ENCODE data around the gene SH3BP4. TPM values are rescaled to one million over a fixed set of nuclear protein-coding genes. Genes with fewer than 3 reads are reported as not detected.

Gene SH3BP4
- total RNA-seq, 1 donor from 2014 or later: 49.5 TPM

DNA sequence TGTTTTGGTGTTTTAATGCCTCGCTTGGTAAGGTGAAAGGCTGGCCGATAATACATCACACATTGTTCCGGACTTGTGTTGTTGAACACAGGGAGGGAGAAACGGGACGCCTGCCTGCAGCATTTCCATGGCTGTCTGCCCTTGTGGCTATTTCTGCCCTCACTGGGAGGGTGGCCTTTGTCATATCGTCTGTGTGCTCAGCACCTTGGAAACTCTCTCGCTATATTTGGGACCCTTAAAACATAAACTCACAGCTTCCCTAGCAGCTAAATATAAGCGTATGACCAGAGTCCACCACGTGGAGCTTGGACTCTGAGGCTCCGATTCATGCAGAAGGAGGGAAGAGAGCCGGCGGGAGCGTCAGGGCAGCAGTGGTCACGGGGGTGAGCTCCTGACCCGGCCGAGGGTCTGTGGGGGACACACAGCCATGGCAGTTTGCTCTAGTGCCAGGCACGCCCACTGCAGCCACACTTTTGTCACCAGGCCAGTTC is 111.7 kb downstream of the SH3BP4 start:
- Mint-ChIP-seq H3K27ac (no peak overlapping the region), H3K9me3 (no peaks in the 10 kb centered on the region), H3K4me3 (no peak overlapping the region), H3K36me3 (peaks cover 4% of the 10 kb centered on the region), H3K4me1 (ENCODE audit: unreplicated experiment) (peaks cover 13% of the 10 kb centered on the region), H3K27me3 (no peaks in the 10 kb centered on the region)
- DNase-seq (ENCODE audit: extremely low spot score, unreplicated experiment): no peak
- TF ChIP-seq, protein P1, sequence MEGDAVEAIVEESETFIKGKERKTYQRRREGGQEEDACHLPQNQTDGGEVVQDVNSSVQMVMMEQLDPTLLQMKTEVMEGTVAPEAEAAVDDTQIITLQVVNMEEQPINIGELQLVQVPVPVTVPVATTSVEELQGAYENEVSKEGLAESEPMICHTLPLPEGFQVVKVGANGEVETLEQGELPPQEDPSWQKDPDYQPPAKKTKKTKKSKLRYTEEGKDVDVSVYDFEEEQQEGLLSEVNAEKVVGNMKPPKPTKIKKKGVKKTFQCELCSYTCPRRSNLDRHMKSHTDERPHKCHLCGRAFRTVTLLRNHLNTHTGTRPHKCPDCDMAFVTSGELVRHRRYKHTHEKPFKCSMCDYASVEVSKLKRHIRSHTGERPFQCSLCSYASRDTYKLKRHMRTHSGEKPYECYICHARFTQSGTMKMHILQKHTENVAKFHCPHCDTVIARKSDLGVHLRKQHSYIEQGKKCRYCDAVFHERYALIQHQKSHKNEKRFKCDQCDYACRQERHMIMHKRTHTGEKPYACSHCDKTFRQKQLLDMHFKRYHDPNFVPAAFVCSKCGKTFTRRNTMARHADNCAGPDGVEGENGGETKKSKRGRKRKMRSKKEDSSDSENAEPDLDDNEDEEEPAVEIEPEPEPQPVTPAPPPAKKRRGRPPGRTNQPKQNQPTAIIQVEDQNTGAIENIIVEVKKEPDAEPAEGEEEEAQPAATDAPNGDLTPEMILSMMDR (conservative IDR thresholded peaks at IDR 0.05): no peak

DNA sequence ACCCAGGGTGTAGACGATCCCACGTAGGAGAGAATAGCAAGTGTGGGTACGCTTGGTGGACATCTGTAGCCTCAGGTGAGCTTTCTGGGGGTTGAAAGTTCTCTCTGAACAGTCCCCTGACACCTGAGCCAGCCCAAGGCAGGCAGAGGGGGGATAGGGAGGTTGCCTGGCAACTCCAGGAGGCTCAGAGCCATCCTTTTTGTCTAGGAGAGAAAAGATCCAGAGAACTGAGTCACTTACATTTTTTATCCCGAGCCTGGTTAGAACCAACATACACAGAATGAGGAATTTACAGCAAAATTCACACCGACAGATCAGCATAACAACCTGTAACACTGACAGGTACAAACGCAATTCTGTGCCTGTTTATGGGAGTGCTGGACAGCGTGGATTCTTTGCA is 113.2 kb downstream of the SH3BP4 start:
- Mint-ChIP-seq H3K27ac (no peak overlapping the region), H3K9me3 (peaks cover 7% of the 10 kb centered on the region), H3K36me3 (no peaks in the 10 kb centered on the region), H3K4me3 (no peak overlapping the region), H3K4me1 (ENCODE audit: unreplicated experiment) (peaks cover 17% of the 10 kb centered on the region), H3K27me3 (no peaks in the 10 kb centered on the region)
- TF ChIP-seq, protein P1 (conservative IDR thresholded peaks at IDR 0.05): no peak
- no peak for DNase-seq (ENCODE audit: extremely low spot score, unreplicated experiment)

DNA sequence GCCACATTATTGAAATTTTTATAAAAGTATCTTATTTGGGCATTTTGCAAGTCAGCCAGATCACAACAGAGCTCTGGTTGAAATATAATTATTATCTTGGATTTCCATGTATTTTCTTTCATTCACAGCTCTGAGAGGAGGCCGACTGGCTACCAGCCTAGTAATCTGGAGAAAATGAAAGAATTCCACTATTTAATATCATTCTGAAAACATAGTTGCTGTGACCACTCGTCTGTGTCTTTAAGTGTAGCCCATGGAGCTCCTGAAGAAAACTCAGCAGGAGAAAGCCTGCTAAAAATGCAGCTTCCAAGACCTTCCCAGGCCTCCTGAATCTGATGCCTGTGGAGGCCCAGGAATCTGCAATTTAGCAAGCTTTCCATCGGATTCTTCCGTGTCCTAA is 114.7 kb downstream of the SH3BP4 start:
- Mint-ChIP-seq H3K36me3 (no peaks in the 10 kb centered on the region), H3K27me3 (no peaks in the 10 kb centered on the region), H3K4me1 (ENCODE audit: unreplicated experiment) (peaks cover 23% of the 10 kb centered on the region), H3K27ac (no peak overlapping the region), H3K9me3 (peaks cover 21% of the 10 kb centered on the region), H3K4me3 (no peak overlapping the region)
- TF ChIP-seq, protein P1 (conservative IDR thresholded peaks at IDR 0.05): no peak
- DNase-seq (ENCODE audit: extremely low spot score, unreplicated experiment): no peak

DNA sequence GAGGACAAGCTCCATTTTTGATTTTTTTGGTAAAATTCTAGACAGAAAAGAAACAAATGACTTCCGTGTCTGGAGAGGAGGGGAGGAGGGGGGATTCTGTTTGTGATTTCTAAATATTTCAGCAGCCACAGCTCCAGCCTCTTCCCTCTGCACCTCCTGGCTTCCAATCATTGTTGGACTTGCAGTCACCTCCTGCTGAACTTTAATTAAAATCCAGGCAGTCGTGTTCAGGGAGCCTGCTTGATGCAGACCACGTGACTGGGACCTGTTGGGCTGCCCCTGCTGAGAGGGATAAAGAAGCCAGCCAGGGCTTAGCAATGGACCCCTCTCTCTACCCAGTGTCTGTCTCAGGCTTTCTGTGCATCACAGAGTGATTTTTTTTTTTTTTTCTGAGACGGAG is 115.1 kb downstream of the SH3BP4 start:
- no peak for DNase-seq (ENCODE audit: extremely low spot score, unreplicated experiment)
- no peaks in the 10 kb centered on the region for H3K36me3 Mint-ChIP-seq
- TF ChIP-seq, protein P1 (conservative IDR thresholded peaks at IDR 0.05): no peak
- no peaks in the 10 kb centered on the region for H3K27me3 Mint-ChIP-seq
- no peak overlapping the region for H3K27ac Mint-ChIP-seq
- H3K4me1 Mint-ChIP-seq (ENCODE audit: unreplicated experiment): peaks cover 23% of the 10 kb centered on the region
- H3K4me3 Mint-ChIP-seq: no peak overlapping the region
- H3K9me3 Mint-ChIP-seq: peaks cover 23% of the 10 kb centered on the region

DNA sequence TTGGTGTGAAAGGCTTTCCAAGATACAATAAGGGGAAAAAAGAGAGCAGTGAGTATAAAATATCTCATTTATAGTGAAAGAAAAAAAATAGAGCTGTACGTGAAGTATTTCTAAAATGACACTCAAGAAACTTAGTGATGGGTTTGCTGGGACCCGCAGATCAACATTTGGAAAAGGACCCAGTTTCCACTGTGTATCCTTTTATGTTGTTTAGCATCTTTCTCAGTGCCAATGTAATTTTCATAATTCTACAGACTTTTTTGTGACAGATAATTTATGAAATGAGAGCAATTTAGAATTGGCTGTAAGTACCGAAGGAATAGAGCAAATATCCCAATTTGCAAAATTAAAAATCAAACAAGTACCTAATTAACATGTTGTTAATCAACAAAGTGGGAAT is 116.9 kb downstream of the SH3BP4 start:
- Mint-ChIP-seq H3K27me3 (no peaks in the 10 kb centered on the region), H3K36me3 (no peaks in the 10 kb centered on the region), H3K4me1 (ENCODE audit: unreplicated experiment) (peaks cover 23% of the 10 kb centered on the region), H3K9me3 (peaks cover 23% of the 10 kb centered on the region), H3K27ac (no peak overlapping the region), H3K4me3 (no peak overlapping the region)
- no peak for DNase-seq (ENCODE audit: extremely low spot score, unreplicated experiment)
- TF ChIP-seq, protein P1 (conservative IDR thresholded peaks at IDR 0.05): no peak

Measured in type B pancreatic cell (in vitro differentiated cells).